Kidney epithelial cell (primary cell): ENCODE data around the gene SCN10A. TPM values are rescaled to one million over a fixed set of nuclear protein-coding genes. Genes with fewer than 3 reads are reported as not detected.
A peak's percentile ranks its signal among the peaks of the same experiment; 100 is the strongest.

Experiments
- DNase-seq: peaks from one replicate; pipeline ENCODE4 v3.0.0-alpha.2; 2010; ENCODE audit warnings: low read depth
- H3K27me3 ChIP-seq: 2 replicates; pipeline ENCODE4 v1.6.0; 2011; ENCODE audit warnings: low read length; ENCODE audit not compliant: control insufficient read depth, insufficient read depth
- H3K36me3 ChIP-seq: 2 replicates; pipeline ENCODE4 v1.5.1; 2011; ENCODE audit warnings: low read length; ENCODE audit not compliant: control insufficient read depth, insufficient read depth
- H3K4me3 ChIP-seq: 2 replicates; pipeline ENCODE4 v1.5.1; 2011; ENCODE audit warnings: low read depth, mild to moderate bottlenecking, control low read depth, low read length
- total RNA-seq: library from RNA; depleted of rRNA; stranded (reverse); fragments of >200 nt; gene quantifications from 2 replicates; pipeline ENCODE4 v1.2.3, GENCODE V29; 2015
- TF ChIP-seq, protein P1 (sequence below): IDR thresholded peaks from 2 replicates; pipeline ENCODE4 v1.5.1; 2011; ENCODE audit warnings: mild to moderate bottlenecking, moderate library complexity, low read length, control low read depth, inconsistent platforms; ENCODE audit not compliant: insufficient read depth, poor library complexity, severe bottlenecking

The SCN10A gene
- total RNA-seq, 1 donor from 2014 or later, result not detected

DNA sequence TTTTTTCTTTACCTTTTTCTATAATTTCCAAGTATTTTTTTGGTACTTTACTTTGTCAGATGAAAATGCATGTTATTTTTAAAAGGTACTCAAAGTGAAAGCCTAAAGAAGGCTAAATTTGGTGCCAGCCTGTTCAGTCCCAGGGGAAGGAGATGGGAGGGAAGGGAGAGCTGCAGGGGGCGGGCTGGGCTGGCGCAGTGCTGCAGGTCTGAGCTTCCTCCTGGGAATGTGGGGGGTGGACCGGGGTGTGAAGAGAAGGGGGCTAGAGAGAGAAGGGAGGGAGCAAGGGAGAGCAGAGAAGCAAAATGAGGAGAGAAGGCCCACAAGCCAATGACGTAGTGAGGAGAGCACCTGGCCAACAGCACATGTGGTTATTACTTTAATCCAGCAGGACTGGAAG, 95.6 kb downstream of the SCN10A start:
- H3K4me3 ChIP-seq, result no peak overlapping the region
- TF ChIP-seq, protein P1, sequence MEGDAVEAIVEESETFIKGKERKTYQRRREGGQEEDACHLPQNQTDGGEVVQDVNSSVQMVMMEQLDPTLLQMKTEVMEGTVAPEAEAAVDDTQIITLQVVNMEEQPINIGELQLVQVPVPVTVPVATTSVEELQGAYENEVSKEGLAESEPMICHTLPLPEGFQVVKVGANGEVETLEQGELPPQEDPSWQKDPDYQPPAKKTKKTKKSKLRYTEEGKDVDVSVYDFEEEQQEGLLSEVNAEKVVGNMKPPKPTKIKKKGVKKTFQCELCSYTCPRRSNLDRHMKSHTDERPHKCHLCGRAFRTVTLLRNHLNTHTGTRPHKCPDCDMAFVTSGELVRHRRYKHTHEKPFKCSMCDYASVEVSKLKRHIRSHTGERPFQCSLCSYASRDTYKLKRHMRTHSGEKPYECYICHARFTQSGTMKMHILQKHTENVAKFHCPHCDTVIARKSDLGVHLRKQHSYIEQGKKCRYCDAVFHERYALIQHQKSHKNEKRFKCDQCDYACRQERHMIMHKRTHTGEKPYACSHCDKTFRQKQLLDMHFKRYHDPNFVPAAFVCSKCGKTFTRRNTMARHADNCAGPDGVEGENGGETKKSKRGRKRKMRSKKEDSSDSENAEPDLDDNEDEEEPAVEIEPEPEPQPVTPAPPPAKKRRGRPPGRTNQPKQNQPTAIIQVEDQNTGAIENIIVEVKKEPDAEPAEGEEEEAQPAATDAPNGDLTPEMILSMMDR, result no peak
- DNase-seq, result no peak
- H3K27me3 ChIP-seq, result no peaks in the 10 kb centered on the region
- H3K36me3 ChIP-seq, result no peaks in the 10 kb centered on the region

DNA sequence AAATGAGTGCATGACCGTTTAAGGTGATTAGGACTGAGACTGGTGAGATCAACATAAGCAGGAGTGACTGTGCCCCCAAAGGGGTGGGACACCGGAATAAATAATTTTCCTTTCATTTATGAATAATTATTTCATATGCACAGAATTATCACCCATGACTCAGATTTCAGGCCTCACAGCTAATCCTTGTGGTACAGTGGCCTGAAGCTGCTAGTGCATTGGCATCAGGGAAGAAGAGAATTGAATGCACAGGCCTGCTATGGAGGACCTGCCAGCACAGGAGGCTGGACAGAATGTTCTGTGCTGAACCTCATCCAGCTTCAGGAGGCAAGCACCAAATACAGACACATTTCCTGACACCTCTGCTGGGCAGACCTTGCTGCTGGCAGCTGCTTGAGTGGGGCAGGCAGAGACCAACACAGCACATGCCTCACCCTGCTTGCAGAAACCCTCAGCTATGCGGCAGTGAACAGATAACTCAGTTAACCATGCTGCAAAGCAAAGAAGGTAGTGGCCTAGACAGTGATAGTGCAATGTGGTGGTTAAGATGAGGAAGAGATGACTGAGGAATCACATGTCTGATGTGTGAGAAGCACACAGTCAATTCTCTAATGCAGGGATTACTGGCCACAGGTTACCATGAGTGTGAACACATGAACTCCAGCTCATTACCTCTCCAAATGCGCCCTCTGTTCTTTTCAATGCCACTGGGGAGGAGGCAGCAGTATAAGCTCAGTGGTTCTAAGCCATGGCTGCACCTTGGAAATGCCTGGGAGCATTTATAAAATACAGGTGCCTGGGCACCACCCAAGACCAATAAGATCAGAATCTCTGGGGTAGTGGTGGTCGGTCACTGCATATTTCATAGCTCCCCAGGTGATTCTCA, 98.4 kb downstream of the SCN10A start:
- H3K4me3 ChIP-seq, result no peak overlapping the region
- TF ChIP-seq, protein P1, result no peak
- DNase-seq, result no peak
- H3K27me3 ChIP-seq, result no peaks in the 10 kb centered on the region
- no peaks in the 10 kb centered on the region for H3K36me3 ChIP-seq

DNA sequence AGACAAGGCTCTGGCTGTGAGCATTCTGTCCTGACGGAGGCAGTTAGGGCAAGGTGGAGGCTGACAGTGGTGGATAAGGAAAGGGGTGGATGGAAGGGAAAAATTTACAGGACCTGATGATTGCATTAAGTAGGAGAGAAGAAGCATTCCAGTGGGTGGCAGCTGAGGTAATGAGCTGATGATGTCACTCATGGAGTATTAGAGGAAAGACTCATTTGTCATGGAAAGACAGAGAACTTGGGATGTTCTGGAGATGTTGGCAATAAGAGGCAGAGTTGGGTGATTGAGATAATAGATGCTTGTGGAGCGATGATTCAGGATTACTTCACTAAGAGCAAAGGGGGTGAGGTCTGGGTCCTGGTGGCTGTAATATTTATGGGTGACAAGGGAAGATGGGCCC, 102.9 kb downstream of the SCN10A start:
- TF ChIP-seq, protein P1, result no peak
- Histone ChIP-seq H3K27me3 (no peaks in the 10 kb centered on the region), H3K4me3 (no peak overlapping the region), H3K36me3 (no peaks in the 10 kb centered on the region)
- no peak for DNase-seq

DNA sequence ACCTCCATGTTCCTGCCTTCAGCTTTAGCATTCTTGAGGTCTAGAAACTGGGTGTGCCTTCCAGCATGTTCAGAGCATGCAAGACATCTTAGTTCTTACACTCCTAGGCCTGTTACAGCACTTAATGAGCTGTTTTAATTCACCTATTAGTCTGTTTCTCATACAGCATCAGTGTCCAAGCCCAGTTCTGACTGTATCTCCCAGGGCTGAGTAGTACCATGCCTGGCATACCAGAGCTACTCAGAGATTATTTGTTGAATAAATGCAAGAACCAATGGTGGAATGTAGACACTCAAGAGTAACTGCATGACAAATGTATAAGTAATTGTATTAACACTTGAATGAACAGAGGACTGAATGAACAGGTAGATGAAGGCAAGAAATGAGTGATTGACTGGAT, 104.7 kb downstream of the SCN10A start:
- no peak for DNase-seq
- H3K4me3 ChIP-seq, result no peak overlapping the region
- no peaks in the 10 kb centered on the region for H3K36me3 ChIP-seq

DNA sequence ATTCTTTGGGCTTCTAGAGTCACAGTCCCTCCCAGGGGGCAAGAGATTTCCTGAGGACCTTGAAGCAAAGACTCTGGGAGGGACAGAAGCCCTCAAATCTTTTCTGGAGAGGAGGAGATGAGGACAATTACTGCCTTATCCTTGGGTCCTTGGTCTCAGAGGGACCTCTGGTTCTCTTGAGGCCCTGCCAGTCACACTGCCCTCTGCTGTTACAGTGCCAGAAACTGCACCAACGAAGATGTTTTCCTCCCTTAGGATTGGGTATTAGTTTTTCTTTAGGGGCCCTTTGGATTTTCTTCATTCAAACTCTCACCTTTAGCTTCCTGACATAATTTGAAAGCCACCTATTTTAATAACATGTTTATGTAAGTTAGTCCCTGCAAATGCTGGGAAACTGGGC, 108.3 kb downstream of the SCN10A start:
- Histone ChIP-seq H3K36me3 (no peaks in the 10 kb centered on the region), H3K4me3 (no peak overlapping the region), H3K27me3 (peaks cover 2% of the 10 kb centered on the region)
- TF ChIP-seq, protein P1, result peak; percentile 39
- DNase-seq, result no peak

More for the DNA sequence above, 104.7 kb downstream of the SCN10A start:
- H3K27me3 ChIP-seq, result no peaks in the 10 kb centered on the region
- TF ChIP-seq, protein P1, result no peak
